Coronary artery (tissue), 2 donors: ENCODE data around the gene CRTC3.

Experiments
- DNase-seq: peaks from one replicate; pipeline ENCODE4 v3.0.0-alpha.2; 2017; ENCODE audit warnings: low spot score
- H3K27ac ChIP-seq, 2 donors: fragments of 200-600 bp; sonication (generic); one replicate each; pipeline ENCODE4 v1.5.1; 2016 to 2019
- H3K4me3 ChIP-seq: fragments of 200-600 bp; sonication (generic); 2 replicates; pipeline ENCODE4 v1.5.1; 2016; ENCODE audit warnings: mild to moderate bottlenecking, moderate library complexity
- CTCF ChIP-seq: fragments of 200-600 bp; sonication (generic); IDR thresholded peaks from one replicate; pipeline ENCODE4 v1.5.1; 2019; ENCODE audit warnings: antibody characterized with exemption

CRTC3 gene

GRCh38 chr15:90581771-90582352 is 52.1 kb downstream of the CRTC3 start:
- Histone ChIP-seq H3K27ac (peak overlapping the region; percentile 49 to 79), H3K4me3 (no peak overlapping the region)
- TF ChIP-seq CTCF, result no peak
- no peak for DNase-seq

GRCh38 chr15:90582553-90582952 is 52.8 kb downstream of the CRTC3 start:
- DNase-seq, result no peak
- no peak for TF ChIP-seq CTCF
- Histone ChIP-seq H3K27ac (peak overlapping the region; percentile 49 to 56), H3K4me3 (no peak overlapping the region)

- peak overlapping the region; percentile 49 to 57 for H3K27ac ChIP-seq
- TF ChIP-seq CTCF, result no peak
- no peak overlapping the region for H3K4me3 ChIP-seq
- DNase-seq, result no peak
Observed at GRCh38 chr15:90583471-90584252, 53.9 kb downstream of the CRTC3 start.

- TF ChIP-seq CTCF, result no peak
- DNase-seq, result no peak
- no peak overlapping the region for H3K4me3 ChIP-seq
- H3K27ac ChIP-seq, result no peak overlapping the region
Observed at GRCh38 chr15:90584841-90585240, 55.1 kb downstream of the CRTC3 start.

GRCh38 chr15:90585863-90586262 is 56.1 kb downstream of the CRTC3 start:
- TF ChIP-seq CTCF, result no peak
- no peak for DNase-seq
- H3K27ac ChIP-seq, result peak overlapping the region in 1 of 2 donors; percentile 2

GRCh38 chr15:90586948-90587347 is 57.2 kb downstream of the CRTC3 start:
- no peak for DNase-seq
- TF ChIP-seq CTCF, result no peak
- Histone ChIP-seq H3K27ac (no peak overlapping the region), H3K4me3 (no peak overlapping the region)

More at GRCh38 chr15:90585863-90586262, 56.1 kb downstream of the CRTC3 start:
- no peak overlapping the region for H3K4me3 ChIP-seq

GRCh38 chr15:90588427-90588826 is 58.7 kb downstream of the CRTC3 start:
- TF ChIP-seq CTCF, result no peak
- Histone ChIP-seq H3K27ac (no peak overlapping the region), H3K4me3 (no peak overlapping the region)
- no peak for DNase-seq
